ENCODE data around the gene KTN1. TPM values are rescaled to one million over a fixed set of nuclear protein-coding genes. Genes with fewer than 3 reads are reported as not detected.

KTN1 gene
- 36.3 and 65.4 TPM in 2 replicates for total RNA-seq

DNA sequence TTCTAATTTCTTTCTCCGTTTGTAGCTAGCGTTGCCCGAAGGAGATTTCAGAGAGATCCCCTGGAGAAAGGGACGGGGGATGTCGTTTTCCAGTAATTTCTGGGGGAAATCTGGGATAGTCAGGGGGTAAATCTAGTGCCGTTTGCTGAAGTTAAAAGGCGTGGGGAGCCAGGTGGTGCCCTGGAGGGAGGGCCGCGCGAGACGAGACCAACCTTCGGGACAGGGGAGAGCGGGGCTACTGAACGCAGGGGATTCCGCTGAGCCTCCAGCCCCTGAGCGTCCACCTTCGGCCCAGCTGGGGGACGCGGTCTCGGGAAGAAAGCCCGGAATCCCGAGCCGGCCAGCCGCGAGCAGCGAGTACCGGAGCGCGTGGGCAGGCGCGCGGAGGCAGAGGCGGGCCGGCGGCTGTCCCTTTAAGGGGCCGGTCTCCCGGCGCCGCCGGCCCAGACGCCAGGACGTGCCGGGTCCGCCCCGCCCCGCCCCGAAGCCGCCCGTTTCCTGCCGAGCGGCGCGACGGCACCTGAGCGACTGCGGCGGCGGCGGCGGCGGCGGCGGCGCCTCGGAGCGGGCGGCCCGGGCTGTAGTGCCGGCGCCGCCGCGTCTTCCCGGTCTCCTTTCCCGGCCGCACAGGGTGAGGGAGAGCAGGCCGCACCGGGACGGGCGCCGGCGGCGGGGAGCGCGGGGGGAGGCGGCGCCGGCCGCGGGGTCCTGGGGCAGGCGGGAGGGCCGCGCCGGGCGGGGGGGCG is at the start of gene KTN1:
Gene KTN1 (plus strand): TSS at position 484 of the 746 bp plus-strand sequence. CDS start 31,842 bp downstream, outside the sequence.

Other genes starting within 250 kb of the KTN1 start
- 5.7 and 5.8 TPM in 2 replicates for gene ATG14, start 168.4 kb upstream of the KTN1 start, total RNA-seq
- not detected in 2 replicates for gene TBPL2, start 139.6 kb upstream of the KTN1 start, total RNA-seq

Measured in bronchus fibroblast of lung (primary cell).